SHP77 (cell line): Measurements from ENCODE around the gene RGS12.
A peak's percentile ranks its signal among the peaks of the same experiment; 100 is the strongest.

Source experiments
- DNase-seq, 2 experiments: peaks; one replicate each; lab custom pipeline; 2025; lab: John Stamatoyannopoulos, UW

RGS12 gene

DNA sequence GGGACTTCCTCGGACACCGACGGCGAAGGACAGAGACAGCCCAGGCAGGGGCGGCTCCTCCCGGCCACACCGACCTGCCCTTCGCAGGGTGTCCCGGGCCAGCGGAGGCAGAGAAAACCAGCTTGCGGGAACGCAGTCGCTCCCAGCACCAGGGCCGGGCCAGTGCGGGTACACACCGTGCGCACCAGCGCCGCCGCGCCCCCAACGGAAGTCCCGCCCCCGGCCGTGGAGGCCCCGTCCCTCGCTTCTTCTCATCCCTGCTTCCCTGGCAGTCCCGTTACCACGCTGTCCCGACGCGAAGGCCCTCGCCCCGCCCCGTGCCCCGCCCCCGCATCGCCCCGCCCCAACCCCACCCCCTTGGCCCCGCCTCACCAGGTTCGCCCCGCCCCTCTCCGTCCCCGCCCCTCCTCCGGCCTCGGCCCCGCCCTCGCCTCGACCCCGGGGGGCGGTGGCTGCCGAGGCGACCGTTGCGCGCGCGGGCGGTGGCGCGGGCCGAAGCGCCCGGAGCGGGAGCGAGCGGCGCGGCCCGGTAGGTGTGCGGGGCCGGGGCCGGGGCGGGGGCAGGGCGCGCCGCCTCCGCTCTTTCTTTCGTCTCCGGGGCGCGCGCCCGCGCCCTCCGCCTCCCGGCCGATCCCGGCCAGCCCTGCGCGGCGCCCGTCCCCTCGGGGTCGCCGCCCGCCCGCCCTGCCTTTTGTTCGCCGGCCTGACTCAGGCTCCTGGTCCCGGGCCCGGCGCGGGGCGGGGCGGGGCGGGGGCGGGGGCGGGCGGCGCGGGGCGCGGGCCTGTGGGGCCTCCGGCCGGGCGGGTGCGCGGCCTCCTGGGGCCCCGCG, at the start of gene RGS12:
Gene RGS12, plus strand, starts transcription at position 451 of the 830 bp plus-strand sequence. CDS start 23,150 bp downstream, outside the sequence.
- peak; percentile 37 to 68 for DNase-seq

DNA sequence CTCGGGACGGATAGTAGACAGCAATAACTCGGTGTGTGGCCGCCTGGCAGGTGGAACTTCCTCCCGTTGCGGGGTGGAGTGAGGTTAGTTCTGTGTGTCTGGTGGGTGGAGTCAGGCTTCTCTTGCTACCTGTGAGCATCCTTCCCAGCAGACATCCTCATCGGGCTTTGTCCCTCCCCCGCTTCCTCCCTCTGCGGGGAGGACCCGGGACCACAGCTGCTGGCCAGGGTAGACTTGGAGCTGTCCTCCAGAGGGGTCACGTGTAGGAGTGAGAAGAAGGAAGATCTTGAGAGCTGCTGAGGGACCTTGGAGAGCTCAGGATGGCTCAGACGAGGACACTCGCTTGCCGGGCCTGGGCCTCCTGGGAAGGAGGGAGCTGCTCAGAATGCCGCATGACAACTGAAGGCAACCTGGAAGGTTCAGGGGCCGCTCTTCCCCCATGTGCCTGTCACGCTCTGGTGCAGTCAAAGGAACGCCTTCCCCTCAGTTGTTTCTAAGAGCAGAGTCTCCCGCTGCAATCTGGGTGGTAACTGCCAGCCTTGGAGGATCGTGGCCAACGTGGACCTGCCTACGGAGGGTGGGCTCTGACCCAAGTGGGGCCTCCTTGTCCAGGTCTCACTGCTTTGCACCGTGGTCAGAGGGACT, 49.6 kb upstream of the RGS12 start:
- DNase-seq: no peak

DNA sequence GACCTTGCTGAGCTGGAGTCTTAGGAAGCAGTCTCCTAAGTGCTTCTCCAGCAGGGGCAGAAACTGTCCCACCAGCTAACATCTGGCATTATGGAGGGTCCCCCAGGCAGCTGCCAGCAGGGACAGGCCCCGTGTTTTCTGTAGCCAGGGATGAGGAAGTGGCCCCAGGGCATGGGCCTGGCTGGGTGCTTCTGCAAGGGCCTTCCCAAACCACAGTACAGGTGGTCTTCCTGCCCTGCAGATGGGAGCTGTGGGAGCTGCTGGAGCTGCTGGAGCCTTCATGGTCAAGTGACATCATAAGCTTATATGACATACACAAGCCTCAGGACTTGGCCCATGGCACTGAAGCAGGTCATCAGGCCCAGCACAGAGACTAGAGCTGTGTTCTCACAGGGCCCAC, 48.8 kb upstream of the RGS12 start:
- no peak for DNase-seq

GRCh38 chr4:3244747-3245146, 48.1 kb upstream of the RGS12 start:
- no peak for DNase-seq

- no peak for DNase-seq
Observed at GRCh38 chr4:3245676-3246075, 47.1 kb upstream of the RGS12 start.

GRCh38 chr4:3246458-3247398, 46.1 kb upstream of the RGS12 start:
- DNase-seq: no peak

- no peak for DNase-seq
Observed at GRCh38 chr4:3247399-3248177, 45.2 kb upstream of the RGS12 start.

DNA sequence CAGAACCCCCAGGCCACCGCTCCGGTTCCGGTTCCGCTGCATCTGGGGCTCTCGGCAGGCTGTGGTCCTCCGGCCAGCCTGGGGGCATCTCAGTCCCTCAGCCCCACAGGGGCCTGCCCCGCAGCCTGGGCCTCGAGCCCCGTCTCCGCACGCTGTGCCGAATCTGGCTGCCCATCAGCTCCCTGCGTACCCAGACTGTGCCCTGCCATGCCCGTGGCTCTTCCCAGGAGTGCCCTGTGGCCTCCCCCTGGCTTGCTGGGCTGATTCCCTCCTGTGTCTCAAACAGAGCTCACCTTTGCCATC, 44.7 kb upstream of the RGS12 start:
- no peak for DNase-seq

DNA sequence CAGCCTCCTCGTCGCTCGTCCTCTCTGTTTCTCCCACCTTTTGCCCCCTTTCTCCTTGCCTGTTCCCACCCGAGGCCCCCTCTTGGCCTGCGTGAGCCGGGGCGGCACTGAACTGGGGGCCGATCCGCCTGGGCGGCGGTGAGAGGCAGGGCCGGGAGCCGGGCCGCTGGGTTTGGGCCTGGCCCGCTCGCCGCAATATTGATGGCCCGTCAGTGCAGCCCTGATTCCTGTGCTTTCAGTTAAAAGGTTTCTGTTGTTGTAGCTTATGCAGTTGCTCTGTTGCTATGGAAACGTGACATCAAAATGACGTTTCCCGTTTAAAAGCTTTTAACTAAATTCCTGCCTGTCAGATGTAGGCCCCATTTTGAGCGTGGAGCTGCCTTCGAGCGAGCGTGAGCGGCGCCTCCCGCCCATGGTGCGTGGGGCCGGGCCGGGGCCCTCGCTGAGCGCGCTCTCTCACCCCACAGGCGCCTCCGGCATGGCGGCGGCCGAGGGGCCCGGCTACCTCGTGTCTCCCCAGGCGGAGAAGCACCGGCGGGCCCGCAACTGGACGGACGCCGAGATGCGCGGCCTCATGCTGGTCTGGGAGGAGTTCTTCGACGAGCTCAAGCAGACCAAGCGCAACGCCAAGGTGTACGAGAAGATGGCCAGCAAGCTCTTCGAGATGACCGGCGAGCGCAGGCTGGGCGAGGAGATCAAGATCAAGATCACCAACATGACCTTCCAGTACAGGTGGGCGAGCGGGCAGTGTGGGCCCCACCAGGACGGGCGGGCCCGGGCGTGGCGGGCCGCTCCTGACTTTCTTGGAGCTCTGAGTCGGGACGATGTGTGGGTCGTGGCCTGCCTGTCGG, 43.8 kb upstream of the RGS12 start, which contains the start of gene MSANTD1:
Gene MSANTD1, plus strand, starts transcription at position 349 of the 851 bp plus-strand sequence. Its CDS starts 64 bp downstream, at position 413.
- no peak for DNase-seq

DNA sequence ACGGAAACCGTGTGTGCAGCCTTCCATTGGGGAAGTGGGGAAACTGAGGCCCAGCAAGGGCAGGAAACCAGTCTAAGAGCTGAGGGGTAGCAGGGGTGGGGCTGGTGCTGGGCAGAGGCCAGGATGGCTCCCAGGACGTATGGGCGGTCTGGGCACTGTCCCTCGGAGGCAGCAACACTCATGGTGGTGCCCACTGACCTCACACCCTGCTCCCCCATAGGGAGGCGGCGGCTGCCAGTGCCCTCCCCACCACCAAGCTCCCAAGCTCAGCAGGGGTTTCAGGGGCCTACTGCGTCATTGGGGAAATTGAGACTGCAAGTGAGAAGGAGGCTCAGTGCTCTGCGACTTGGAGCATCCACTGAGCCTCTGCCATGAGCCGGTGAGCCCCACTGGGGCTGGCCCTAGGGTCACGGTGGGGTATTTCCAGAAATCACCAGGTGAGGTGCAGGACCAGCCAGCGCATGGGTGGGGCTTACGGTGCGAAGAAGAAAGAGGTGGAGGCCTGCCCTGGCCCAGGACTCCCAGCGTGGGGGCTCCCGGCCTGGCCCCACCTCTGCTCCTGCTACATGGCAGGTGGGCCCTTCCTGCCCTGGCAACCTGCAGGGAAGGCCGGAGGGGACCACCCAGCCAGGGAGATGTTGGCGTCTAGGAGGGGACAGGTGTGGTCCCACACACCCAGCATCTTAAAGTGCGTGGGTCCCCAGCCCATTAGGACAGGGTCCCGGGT, 42.9 kb upstream of the RGS12 start:
- DNase-seq: no peak

- DNase-seq: no peak
Observed at GRCh38 chr4:3250438-3250955, 42.3 kb upstream of the RGS12 start.

DNA sequence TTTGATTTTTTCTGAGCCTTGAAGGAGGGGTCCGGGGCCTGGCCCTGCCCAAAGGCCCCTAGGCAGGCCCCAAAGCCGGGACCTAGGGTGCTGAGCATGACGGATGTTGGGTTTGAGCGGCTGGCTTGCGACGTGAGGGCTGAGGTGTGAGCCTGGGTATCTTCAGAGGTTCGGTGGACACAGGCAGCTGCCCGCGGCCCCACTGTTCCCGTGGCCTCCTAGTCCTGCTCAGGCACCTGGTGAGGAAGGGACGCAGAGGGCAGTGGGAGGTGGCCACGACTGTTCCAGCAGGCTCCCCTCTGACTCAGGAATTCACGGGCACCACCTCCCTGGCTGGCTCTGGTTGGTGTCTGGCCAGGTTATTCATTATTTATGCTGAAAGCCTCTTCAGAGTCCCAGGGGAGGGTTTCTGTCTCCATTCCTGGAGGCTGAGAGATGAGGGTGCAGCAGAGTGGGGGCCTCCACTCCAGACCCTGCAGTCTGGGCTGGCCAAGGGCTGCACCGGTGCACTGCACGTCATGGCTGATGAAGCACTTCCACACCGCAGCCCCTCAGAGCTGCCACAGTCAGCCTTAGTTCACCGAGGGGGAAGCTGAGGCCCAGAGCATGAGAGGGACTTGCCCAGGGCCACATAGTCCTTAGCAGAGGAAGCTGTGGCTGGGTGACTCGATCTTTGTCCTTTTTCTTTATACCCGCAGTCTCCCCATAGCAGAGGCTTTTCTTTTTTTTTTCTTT, 41.7 kb upstream of the RGS12 start:
- DNase-seq: no peak

DNA sequence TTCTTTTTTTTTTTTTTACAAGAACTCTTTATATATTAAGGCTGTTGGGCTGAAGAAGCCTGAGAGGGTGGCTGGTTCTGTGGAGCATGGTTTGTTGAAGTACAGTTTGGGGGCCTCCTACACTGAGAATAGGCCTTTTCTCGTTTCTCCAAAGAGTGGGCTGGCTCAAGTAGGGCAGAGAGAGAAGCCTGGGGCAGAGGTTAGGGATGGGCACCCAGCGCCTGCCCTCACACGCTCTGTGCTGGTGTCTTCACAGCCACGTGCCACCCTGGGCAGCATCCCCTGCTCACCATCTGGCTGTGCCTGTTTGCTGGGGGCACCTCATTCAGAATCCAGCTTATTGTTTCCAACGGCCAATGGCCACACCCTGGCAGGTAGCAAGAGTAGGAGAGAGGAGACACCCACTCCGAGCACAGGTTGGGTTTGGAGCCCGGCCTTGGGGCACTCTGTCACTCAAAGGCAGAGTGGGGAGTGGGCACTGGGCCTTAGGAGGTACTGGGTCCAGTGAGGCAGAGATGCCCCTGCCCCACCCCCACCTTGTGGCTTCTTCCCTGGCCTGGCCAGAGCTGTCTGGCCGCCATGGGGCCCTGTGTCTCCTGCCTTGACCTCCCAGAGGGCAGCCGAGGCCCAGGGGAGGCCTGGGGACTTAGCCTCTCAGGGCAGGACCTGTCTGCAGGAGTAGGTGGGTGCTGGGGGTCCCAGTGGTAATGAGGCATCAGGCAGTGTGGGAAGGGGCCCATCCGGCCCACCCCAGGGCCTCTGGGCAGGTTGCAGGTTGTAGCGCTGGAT, 40.9 kb upstream of the RGS12 start:
- DNase-seq: no peak

DNA sequence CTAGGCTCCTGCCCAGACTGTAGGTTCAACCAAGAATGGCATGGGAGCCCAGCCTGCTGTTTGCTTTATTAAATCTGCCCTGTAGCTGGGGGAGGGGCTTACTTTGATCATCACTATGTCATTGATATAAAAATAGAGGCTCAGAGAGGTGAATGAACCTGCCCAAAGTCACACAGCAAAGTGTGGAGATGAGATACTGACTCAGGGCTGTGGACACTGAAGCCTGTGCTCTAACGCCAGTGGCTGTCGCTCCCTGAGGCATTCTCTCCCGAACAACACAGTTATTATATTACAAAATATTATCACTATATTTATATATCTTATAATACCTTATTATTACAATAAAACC, 40.4 kb upstream of the RGS12 start:
- no peak for DNase-seq

DNA sequence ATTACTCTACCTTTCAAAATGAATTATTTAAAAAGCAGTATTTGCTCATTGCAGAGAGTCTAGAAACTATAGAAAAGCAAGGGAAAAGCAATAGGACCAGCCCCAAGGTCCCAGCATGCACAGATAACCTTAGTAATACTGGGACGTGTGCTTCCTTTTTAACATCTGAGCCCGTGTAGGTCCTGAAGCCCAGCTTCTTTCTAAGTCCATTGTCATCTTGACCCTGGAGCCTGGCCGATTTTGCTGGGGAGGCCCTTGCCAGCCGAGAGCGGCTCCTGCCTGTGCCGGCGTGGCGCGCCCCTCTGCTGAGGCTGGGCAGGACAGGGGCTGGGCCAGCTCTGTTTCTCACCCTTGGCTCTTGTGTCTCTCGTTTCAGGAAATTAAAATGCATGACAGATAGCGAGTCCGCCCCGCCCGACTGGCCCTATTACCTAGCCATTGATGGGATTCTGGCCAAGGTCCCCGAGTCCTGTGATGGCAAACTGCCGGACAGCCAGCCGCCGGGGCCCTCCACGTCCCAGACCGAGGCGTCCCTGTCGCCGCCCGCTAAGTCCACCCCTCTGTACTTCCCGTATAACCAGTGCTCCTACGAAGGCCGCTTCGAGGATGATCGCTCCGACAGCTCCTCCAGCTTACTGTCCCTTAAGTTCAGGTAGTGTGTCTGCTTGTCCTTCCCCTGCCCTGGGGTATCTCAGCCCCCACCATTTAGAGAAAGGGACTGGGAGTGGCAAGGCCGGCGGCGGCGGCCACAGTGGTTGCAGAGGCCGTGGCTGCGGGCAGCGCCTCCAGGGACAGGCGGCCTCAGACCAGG, 39.8 kb upstream of the RGS12 start:
- no peak for DNase-seq

- no peak for DNase-seq
Observed at GRCh38 chr4:3253808-3254207, 39.0 kb upstream of the RGS12 start.

- DNase-seq: no peak
Observed at GRCh38 chr4:3254302-3255131, 38.3 kb upstream of the RGS12 start.
